ENCODE data around the gene APBB2.
"Not testable (repeated sequence)": the region's sequence is repeated elsewhere in the genome, so short reads cannot be mapped to it uniquely, and the experiment has no call there.

APBB2 gene

GRCh38 chr4:41158274-41158673 is 56.1 kb downstream of the APBB2 start:
- DNase-seq, result no peak

GRCh38 chr4:41157009-41157408 is 57.3 kb downstream of the APBB2 start:
- no peak for DNase-seq

GRCh38 chr4:41156574-41156973 is 57.8 kb downstream of the APBB2 start:
- no peak for DNase-seq

- DNase-seq, result no peak
These were observed 59.0 kb downstream of the APBB2 start for GRCh38 chr4:41155194-41155830.

- DNase-seq, result no peak
These were observed 59.5 kb downstream of the APBB2 start for GRCh38 chr4:41154814-41155177.

- no peak for DNase-seq
These were observed 60.1 kb downstream of the APBB2 start for GRCh38 chr4:41154010-41154813.

GRCh38 chr4:41150401-41150800 is 63.9 kb downstream of the APBB2 start:
- DNase-seq, result no peak

- not testable (repeated sequence) for DNase-seq
These were observed 64.8 kb downstream of the APBB2 start for GRCh38 chr4:41149568-41149967.

- DNase-seq, result no peak
These were observed 65.4 kb downstream of the APBB2 start for GRCh38 chr4:41148931-41149330.

GRCh38 chr4:41148292-41148691 is 66.0 kb downstream of the APBB2 start:
- no peak for DNase-seq

- not testable (repeated sequence) for DNase-seq
These were observed 66.8 kb downstream of the APBB2 start for GRCh38 chr4:41147570-41147969.

- no peak for DNase-seq
These were observed 67.4 kb downstream of the APBB2 start for GRCh38 chr4:41146716-41147506.

- no peak for DNase-seq
These were observed 68.1 kb downstream of the APBB2 start for GRCh38 chr4:41146196-41146595.

- DNase-seq, result no peak
These were observed 68.7 kb downstream of the APBB2 start for GRCh38 chr4:41145571-41146078.

- no peak for DNase-seq
These were observed 69.5 kb downstream of the APBB2 start for GRCh38 chr4:41144812-41145211.

GRCh38 chr4:41144040-41144379 is 70.3 kb downstream of the APBB2 start:
- DNase-seq, result no peak

GRCh38 chr4:41143311-41144039 is 70.9 kb downstream of the APBB2 start:
- DNase-seq, result no peak

- DNase-seq, result no peak
These were observed 71.7 kb downstream of the APBB2 start for GRCh38 chr4:41142376-41143310.

- no peak for DNase-seq
These were observed 72.4 kb downstream of the APBB2 start for GRCh38 chr4:41141900-41142299.

- no peak for DNase-seq
These were observed 73.9 kb downstream of the APBB2 start for GRCh38 chr4:41140410-41140809.

- no peak for DNase-seq
These were observed 76.5 kb downstream of the APBB2 start for GRCh38 chr4:41137879-41138278.
